ENCODE measurements around the gene RAP1GAP.

DNA sequence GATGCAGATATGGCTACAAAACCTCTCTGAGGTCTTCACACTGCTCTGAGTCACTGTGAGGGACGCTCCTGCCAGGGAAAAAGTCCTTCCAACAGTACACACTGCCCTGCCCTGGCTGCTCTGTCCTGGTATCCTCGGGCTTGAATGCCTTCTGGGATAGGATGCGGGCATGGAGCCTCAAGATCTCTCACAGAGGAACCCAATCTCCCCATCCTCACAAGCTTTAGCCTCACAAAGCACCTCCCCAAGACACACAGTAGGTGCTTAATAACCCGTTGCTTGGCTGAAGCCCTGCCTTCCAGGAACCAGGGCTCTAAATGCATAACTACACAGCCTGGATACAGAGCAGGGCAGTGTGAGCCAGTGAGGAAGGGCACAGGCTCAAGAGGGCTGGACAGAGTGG lies 9.2 kb downstream of the RAP1GAP start:
- TF ChIP-seq, protein P1, sequence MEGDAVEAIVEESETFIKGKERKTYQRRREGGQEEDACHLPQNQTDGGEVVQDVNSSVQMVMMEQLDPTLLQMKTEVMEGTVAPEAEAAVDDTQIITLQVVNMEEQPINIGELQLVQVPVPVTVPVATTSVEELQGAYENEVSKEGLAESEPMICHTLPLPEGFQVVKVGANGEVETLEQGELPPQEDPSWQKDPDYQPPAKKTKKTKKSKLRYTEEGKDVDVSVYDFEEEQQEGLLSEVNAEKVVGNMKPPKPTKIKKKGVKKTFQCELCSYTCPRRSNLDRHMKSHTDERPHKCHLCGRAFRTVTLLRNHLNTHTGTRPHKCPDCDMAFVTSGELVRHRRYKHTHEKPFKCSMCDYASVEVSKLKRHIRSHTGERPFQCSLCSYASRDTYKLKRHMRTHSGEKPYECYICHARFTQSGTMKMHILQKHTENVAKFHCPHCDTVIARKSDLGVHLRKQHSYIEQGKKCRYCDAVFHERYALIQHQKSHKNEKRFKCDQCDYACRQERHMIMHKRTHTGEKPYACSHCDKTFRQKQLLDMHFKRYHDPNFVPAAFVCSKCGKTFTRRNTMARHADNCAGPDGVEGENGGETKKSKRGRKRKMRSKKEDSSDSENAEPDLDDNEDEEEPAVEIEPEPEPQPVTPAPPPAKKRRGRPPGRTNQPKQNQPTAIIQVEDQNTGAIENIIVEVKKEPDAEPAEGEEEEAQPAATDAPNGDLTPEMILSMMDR (IDR thresholded peaks at IDR 0.05 in 2 of 3, conservative IDR thresholded peaks at IDR 0.05 in 1 of 3; ENCODE audit: borderline replicate concordance in 1 of 3, insufficient read depth in 1 of 3, low read depth in 2 of 3, low read length in 2 of 3) = no peak
- no peak for TF ChIP-seq EZH2 (IDR thresholded peaks at IDR 0.05)

All from HCT116 (cell line).